ENCODE results near the gene ABLIM1.

The ABLIM1 gene

DNA sequence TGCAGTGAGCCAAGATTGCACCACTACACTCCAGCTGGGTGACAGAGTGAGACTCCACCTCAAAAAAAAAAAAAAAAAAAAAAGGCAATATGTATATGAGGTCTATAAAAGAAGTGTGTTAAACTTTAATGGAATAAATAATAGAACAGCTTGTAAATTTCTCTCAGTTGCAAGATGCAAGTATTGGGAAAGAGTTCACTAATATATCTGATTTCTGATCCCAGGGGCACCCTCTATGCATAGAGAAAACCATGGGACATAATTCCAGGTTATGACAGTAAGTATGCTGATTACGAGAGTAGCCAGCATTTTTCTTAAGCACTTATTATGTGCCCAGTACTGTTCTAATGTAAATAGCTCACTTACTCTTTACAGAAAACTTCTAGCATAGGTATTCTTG, 187.7 kb downstream of the ABLIM1 start:
- TF ChIP-seq, protein P1, sequence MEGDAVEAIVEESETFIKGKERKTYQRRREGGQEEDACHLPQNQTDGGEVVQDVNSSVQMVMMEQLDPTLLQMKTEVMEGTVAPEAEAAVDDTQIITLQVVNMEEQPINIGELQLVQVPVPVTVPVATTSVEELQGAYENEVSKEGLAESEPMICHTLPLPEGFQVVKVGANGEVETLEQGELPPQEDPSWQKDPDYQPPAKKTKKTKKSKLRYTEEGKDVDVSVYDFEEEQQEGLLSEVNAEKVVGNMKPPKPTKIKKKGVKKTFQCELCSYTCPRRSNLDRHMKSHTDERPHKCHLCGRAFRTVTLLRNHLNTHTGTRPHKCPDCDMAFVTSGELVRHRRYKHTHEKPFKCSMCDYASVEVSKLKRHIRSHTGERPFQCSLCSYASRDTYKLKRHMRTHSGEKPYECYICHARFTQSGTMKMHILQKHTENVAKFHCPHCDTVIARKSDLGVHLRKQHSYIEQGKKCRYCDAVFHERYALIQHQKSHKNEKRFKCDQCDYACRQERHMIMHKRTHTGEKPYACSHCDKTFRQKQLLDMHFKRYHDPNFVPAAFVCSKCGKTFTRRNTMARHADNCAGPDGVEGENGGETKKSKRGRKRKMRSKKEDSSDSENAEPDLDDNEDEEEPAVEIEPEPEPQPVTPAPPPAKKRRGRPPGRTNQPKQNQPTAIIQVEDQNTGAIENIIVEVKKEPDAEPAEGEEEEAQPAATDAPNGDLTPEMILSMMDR (conservative IDR thresholded peaks at IDR 0.05; ENCODE audit: low read length): no peak
- H3K4me3 ChIP-seq (ENCODE audit: low read length): no peak overlapping the region

DNA sequence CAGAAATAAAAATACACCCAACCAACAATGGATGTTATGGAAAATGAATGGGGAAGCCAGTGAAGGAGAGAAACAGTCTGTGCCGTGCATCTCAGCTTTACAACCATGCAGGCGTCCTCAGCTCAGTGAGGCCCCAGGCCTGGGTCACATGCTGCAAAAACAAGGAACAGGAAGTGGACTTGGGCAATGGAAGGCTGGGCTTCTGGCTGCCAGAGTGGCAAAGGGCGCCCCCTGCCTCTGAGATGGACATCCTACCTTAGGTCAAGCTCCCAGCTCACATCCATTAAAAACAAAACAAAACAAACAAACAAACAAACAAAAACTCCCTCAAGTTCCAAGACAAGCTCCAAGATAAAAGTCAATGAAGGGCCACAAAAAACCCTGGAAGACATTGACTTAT, 199.1 kb downstream of the ABLIM1 start:
- TF ChIP-seq, protein P1 (conservative IDR thresholded peaks at IDR 0.05; ENCODE audit: low read length): peak; percentile 27
- DNase-seq (ENCODE audit: low read depth): peak; percentile 17
- no peak overlapping the region for H3K4me3 ChIP-seq (ENCODE audit: low read length)

More for the DNA sequence above, 187.7 kb downstream of the ABLIM1 start:
- DNase-seq (ENCODE audit: low read depth): no peak

DNA sequence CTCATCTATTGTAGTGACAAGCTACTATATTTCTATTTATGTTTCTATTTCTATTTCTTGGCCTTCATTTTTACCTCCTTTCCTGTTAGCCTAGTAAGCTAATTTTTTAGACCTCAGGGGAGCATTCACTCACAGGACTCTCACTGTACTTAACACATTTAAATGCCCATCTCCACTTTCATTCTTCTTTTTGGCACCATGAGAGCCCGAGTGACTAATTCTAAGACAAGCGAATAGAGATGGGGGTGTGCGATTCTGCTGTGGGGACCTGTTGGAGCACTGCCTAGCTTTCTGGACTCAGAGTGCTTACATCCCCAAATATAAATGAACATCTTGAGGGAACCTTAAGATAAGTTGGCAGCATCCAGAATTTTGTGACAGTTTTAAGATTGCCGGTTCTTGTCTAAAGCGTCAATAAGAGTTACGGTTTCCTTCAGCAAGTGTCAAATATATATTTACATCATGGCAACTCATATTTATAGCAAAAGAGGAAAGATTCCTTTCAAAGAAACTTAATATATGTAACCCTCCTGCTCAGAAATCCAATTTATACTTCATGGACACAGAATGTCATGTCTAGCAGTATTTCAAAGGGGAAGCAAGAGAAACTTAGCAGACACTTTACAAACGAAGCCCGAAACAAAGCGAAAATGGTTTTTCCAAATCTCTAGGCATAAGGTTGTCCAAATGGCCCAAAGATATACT, 199.7 kb downstream of the ABLIM1 start:
- TF ChIP-seq, protein P1 (conservative IDR thresholded peaks at IDR 0.05; ENCODE audit: low read length): no peak
- DNase-seq (ENCODE audit: low read depth): no peak
- H3K4me3 ChIP-seq (ENCODE audit: low read length): no peak overlapping the region

DNA sequence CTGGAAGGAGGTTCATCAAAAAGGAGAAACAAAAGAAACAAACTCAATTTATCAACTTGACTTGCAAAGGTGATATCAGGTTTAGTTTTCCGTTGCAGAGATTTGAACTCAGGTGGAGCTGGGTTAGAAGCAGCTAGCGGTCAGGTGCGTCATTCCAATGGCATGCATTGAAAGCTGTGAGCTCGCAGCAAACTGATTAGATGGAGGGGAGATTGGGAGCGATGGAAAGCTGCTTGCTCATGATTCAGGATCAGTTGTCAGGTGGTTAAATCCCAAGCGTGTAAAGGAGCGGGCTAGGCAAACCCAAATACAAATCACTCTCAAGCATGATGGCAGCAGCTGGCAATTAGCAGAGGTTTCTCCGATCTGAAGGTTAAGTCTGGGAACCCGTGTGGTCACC, 204.5 kb downstream of the ABLIM1 start:
- H3K4me3 ChIP-seq (ENCODE audit: low read length): no peak overlapping the region
- TF ChIP-seq, protein P1 (conservative IDR thresholded peaks at IDR 0.05; ENCODE audit: low read length): no peak
- no peak for DNase-seq (ENCODE audit: low read depth)

DNA sequence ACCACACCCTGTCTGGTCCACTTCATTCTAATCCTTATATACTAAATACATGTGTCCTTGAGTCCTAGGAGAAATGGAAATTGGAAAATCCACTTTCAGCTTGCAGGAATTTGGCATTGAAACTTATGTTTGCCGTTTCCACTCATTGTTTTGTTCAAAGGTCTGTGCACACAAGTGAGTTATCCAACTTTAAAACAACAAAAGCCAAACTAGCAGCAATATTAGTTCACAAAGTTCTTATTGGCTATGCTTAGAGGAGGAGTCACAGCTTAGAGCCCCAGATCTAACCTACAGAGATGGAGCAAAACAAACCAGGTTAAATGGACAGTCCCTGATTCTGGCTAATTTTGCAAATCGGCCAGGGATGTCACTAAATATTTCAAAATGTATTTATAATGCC, 209.2 kb downstream of the ABLIM1 start:
- TF ChIP-seq, protein P1 (conservative IDR thresholded peaks at IDR 0.05; ENCODE audit: low read length): no peak
- no peak overlapping the region for H3K4me3 ChIP-seq (ENCODE audit: low read length)
- no peak for DNase-seq (ENCODE audit: low read depth)

DNA sequence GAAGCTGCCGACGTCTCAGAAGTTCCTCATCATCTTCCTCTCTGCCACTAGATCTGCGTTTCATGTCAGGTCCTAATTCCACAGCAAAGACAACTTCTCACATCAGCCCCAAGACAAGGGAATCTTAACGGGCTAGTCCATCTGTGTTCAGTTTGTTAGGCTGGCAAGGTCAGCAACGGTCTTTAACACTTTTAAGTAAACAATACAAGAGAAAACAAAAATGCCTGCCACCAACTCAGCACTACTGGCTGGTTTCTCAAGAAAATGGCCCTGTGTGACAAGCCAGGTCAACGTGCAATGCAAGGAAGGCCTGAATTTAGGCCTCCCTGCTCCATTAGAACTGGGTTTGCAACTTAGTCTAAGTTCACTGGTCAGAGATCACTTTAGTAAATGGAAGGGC, 212.7 kb downstream of the ABLIM1 start:
- TF ChIP-seq, protein P1 (conservative IDR thresholded peaks at IDR 0.05; ENCODE audit: low read length): no peak
- no peak overlapping the region for H3K4me3 ChIP-seq (ENCODE audit: low read length)
- no peak for DNase-seq (ENCODE audit: low read depth)

DNA sequence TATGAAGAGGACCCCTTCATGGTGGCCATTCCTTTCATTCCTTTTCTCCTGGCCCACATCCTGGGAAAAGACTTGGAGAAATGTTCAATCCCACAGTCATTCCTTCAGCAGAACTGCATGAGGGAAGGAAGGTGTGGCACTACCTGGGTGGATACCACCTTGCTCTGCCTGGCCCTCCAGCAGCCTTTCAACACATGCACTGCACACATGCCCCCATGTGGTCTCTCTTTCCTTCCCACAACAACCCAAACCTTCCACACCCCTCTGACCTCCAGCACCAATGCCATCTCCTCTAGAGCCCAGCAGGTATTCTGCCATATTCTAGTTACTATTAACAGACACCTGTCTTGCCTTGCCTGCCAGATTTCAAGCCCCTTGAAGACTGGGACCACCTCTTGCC, 213.3 kb downstream of the ABLIM1 start:
- TF ChIP-seq, protein P1 (conservative IDR thresholded peaks at IDR 0.05; ENCODE audit: low read length): no peak
- no peak for DNase-seq (ENCODE audit: low read depth)
- no peak overlapping the region for H3K4me3 ChIP-seq (ENCODE audit: low read length)

Measured in AG10803 (cell line).